ENCODE results near the gene IGF2BP3.

The IGF2BP3 gene

DNA sequence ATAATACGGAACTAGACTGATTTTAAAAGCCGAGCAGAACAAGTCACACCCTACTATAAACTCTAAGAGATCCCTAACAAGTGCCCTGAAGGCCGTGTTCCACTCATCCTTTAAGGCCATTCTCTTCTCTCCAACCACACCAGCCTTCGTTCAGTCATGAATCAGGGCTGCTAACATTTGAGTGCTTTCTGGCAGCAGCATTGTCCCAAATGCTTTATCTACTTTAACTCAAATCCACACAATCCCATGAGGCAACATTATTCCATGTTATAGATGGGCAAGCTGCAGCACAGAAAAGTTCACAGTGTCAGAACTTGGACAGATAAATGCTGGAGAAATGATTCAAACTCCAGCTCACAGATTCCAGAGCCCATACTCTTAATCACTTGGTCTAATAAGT is 97.7 kb downstream of the IGF2BP3 start:
- DNase-seq = no peak

- no peak for DNase-seq
Measured at GRCh38 chr7:23371654-23372053, 98.6 kb downstream of the IGF2BP3 start.

DNA sequence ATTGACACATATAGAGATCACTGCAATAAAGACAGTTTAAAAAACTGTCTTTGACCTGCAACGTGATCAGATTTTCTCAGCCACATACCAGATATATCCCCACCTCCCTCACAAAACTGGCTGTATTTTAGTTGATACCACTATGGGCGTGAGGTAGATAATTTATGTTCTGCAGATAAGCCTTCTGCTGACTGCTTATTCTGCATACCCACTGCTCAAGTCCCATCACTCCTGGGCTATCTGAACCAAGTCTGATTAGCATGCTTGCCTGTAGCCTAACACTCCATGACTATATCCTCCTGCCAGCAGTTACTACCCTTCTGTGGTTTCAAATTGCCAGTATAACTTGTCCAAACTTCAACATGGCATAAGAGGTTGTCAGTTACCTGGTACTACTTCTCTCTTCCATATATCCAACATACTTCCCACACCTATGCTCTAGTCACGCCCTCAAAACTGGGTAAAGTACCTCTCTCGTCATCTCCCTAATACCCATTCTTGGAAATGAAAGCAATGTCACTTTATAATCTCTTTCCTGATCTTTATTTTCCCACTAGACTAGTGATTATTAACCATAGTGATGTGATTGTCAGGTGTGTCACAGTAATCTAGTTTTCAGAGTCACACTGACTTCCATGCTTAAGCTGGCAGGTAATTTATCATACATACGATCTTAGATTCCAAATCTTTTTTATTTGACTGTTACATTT is 100.4 kb downstream of the IGF2BP3 start:
- no peak for DNase-seq

DNA sequence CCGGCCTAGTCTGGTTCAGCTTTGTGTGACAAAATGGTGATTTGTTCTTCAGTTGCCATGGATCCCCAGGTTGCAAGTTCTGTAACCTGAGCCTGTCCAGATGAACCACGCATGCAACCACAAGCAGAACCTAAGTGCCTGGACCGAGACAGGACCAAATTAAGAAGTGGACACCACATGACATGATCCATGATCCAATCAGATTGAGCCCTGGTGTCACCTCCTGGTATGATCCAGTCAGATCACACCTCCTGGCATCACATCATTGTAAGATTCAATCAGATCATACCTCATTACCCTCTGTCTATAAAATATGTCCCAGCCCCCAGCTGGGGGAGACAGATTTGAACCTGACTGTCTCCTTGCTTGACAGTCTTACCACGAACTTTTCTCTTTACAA is 101.2 kb downstream of the IGF2BP3 start:
- no peak for DNase-seq

- no peak for DNase-seq
Measured at GRCh38 chr7:23358152-23358674, 112.1 kb downstream of the IGF2BP3 start.

DNA sequence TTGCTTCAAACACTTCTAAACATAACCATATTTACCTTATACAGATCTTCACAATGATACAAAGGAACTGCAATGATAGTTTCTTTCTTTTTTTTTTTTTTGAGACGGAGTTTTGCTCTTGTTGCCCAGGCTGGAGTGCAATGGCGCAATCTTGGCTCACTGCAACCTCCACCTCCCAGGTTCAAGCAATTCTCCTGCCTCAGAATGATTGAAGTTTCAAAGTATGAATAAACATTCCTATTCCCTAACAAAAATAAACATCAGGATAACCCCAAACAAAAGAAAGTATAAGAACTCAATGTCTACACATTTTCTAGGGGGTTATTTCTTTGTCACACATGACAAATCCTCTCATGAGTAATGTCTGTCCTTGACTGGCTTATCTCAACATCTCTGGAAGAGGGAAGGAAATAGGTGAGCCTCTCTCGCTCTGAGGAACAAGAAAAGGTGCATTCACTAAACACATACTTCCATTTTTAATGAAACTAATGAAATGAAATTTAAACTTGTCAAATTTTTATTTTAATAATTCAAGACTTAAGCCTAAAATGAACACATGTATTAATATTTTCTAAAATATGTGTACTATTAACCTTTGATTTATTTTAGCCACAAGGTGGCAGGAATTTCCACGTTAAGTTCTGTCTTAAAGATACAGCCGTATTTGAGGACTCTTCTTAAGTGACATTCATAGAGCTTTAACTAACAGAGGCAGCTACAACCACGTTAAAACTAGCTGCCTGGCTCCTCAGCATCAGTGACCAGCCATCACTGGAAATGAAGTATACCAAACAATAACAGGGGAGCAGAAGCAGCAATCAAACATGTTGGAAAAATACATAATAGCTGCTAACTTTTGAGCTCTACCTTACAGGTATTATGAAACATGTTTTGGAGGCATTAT is 112.8 kb downstream of the IGF2BP3 start:
- DNase-seq = no peak

GRCh38 chr7:23356726-23357125 is 113.6 kb downstream of the IGF2BP3 start:
- no peak for DNase-seq

DNA sequence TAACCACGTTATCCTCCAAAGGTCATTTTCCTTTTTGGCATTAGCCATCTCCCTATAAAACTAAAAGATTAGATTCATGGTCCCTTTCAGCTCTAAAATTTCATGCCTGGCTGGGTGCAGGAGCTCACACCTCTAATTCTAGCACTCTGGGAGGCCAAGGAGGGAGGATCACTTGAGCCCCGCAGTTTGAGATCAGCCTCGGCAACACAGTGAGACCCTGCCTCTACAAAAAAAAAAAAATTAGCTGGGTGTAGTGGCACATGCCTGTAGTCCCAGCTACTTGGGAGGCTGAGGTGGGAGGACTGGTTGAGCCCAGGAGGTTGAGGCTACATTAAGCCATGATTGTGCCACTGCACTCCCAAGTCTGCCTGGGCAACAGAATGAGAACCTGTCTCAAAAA is 114.1 kb downstream of the IGF2BP3 start:
- no peak for DNase-seq

- DNase-seq = no peak
Measured at GRCh38 chr7:23353172-23353571, 117.1 kb downstream of the IGF2BP3 start.

DNA sequence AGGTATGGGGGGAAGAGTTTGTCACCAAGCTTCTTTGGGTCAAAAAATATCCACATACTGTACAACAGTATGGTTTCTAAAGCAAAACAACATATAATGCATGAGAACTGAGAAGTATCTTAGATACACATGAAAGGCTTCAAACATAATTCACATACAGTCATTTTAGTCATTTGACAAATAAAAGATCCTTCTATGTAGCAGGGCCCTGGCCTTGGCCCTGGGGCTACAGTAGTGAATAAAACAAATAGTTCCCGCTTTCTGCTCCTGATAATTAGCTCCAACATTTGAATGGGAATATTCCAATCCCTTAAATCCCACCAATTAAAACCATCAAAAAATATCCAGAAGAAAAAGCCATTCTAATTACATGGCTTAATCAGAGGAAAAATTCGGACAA is 119.8 kb downstream of the IGF2BP3 start:
- DNase-seq = no peak

DNA sequence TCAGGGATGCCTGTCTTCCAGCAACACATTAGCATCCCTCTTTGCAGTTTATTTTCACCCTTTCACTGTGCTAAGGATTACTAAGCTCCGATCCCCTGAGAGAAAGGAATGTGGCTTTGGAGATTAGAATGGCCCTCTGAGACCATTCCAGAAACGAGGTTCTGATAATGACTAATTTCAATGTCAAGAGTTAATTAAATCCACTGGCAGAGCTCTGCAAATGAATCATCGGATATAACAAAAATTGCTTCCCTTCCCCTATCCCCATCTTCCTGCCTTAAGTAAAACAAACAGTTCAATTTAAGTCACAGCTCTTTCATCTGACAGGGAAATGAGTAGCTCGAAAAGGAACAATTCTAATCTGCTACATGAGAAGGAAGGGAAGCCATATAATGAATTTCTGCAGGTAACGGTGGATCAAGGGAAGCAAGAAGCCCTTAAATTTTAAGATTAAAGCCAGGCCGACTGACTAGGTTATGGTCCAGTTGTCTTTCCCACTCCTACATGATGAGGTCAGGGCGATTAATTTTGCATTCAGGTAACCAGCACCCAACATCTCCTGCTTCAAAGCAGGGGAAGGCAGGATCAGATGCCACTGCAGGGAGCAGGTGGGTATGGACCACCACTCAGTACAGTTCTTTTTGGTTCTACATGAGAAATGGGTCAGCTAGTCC is 120.7 kb downstream of the IGF2BP3 start:
- DNase-seq = no peak

GRCh38 chr7:23347682-23348180 is 122.6 kb downstream of the IGF2BP3 start:
- DNase-seq = no peak

DNA sequence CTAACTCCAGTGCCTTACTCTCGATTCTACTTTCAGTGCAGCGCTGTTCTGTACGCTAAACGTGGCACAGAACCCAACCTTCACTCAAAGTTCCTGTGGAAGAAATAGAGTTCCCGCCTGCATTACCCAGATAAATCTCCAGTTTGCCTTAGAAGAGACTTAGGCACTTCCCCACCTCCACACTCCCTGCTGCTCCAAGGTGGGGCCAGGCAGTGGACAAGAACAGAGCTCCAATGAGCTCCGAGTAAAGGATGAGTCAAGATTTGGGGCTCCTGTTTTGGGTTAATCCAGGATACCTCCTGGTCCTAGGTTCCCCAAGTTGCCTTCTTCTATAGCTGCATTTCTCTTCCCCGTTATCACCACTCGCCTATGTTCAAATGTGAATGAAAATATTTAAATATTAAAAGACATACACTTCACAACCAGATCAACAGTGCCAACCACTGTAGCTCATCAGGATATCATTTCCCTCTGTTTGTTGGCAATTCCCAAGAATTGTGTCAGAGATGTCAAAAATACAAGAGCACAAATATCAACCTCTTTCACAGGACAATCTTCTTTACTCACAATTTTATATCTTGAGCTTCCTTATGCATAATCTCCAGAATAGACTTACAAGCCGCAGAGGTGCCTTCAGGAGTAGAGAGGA is 123.1 kb downstream of the IGF2BP3 start:
- no peak for DNase-seq

GRCh38 chr7:23346316-23346715 is 124.0 kb downstream of the IGF2BP3 start:
- no peak for DNase-seq

- DNase-seq = no peak
Measured at GRCh38 chr7:23345601-23346000, 124.7 kb downstream of the IGF2BP3 start.

- no peak for DNase-seq
Measured at GRCh38 chr7:23343806-23344475, 126.3 kb downstream of the IGF2BP3 start.

DNA sequence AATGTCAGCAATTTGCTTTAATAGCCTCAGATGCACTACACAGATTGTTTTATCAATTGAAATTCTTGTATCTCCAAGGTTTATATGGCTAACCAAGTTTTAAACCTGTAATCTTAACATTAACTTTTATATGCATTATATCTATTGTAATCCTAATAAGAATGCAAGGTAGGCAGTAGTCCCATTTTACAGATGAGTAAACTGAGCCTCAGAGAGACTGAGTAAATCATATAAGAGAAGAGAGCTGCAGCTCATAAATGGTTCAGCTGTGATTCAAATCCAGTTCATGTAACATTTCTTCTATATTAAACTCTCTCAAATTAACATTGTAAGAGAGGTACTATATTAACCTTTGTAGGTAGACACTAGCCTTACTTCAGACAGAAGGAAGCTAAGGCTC is 127.2 kb downstream of the IGF2BP3 start:
- no peak for DNase-seq

DNA sequence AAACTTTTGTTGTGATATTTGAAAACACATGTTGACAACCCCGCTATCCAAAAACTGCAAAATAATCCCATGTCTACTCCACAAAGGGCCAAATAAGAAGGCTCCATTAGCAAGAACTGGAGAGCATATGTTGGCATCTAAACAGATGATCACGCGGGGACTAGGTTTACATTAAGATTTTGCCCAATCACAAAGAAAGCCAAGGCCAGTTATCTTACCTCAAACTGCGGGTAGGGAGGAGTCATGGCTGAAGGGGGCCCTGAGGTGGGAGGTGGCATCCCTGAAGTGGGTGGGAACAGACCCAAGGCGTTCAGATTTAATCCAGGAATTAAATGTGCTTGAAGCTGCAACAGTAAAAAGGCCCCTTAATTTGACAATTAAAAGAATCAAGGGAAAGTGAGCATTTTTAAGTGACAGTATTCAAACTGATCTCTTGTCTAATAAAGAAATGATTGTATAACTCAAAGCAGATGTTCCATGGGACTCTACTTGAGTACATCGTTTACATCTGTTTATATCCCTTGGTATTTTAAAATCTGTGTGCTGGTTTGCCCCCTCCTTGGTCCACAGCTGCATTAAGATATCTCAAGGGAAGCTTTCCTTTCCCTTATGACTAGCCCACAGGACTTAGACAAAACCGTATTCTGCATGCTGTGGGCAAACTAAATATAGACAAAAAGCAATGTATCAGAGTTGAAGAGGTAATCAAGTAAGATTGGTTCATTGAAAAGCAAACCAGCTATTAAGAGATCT is 128.3 kb downstream of the IGF2BP3 start:
- no peak for DNase-seq

DNA sequence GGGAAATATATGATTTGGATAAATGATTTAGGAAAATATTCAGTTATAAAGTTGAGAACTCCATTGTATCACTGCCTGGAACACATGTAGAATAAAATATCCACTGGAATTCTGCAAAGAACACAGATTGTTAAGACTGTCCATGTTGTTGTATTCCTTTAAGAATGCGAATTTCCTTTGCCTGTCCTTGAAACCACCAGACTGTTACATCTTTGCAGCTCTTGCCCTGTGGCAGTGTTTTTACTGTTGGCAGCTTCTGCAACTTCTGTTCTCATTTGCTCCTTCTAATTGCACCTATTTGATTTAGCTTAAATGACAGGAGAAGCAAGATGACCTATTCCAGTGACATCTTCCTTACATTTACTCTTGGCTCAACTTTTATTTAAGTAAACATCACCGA is 131.4 kb downstream of the IGF2BP3 start:
- no peak for DNase-seq

DNA sequence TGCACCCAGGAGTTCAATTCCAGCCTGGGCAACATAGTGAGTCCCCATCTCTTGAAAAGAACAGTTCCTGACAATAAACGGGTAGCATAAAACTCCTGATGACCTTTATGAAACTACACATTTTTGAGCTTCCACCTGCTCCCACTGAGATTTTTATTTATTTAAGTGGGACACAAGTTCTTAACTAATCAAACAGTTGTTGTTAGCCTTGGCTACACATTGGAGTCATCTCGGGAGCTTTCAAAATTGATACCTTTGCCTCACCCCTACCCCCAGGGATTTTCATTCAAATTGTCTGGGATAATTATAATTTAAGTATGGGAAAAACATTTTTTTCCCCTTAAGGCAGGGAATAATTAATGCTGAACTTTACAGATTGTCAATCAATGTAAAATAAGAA is 131.9 kb downstream of the IGF2BP3 start:
- DNase-seq = no peak

DNA sequence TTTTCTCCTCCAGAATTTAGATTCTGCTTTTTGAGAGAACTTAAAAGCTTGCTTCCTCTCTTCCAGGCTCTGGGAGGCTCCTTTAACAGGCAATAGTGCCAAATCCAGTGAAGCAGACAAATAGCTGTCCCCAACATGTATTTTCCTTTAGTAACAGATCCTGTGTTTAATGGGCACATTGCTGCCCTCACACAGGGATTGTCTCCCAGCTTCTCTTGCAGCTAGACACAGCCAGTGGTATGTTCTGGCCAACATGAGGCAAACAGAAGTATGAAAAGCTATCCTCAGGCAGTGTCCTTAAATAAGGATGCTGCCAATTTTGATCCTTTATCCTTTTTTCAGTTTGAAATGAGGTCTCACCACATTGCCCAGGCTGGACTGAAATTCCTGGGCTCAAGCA is 132.9 kb downstream of the IGF2BP3 start:
- no peak for DNase-seq

All from NK-92 treated with Interleukin-12 subunit alpha and Interleukin-12 subunit beta, amount 100 ng/mL, for 24 hours (cell line).